ENCODE measurements around the gene CDKL2. TPM values are rescaled to one million over a fixed set of nuclear protein-coding genes. Genes with fewer than 3 reads are reported as not detected.
"Not testable (repeated sequence)": the region's sequence is repeated elsewhere in the genome, so short reads cannot be mapped to it uniquely, and the experiment has no call there.

The CDKL2 gene
- total RNA-seq, 6 experiments from 2014 or later: 0.05 TPM; not detected in 5

DNA sequence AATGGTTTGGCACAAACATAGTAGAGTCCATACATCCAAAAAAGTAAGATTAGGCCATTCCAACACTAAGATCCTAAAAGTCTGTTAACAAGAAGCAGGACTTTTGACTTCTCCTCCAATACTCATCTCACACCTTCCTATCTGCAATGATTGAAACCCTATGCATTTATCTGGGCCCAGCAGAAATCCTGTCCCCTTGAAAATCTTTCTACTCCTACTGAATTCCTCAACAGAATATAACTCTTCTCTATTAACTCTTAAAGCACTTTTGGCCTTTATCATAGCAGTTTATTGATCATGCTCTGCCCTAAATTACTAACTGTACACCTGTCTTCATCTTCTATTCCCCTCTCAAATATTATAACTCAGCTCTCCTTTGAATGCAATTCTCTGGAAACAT lies 38.3 kb upstream of the CDKL2 start:
- Histone ChIP-seq H3K4me1 (peaks cover 0 to 15% (median 0%) of the 10 kb centered on the region in 4 donors), H3K9me3 (no peaks in the 10 kb centered on the region), H3K27ac (no peak overlapping the region), H3K36me3 (no peaks in the 10 kb centered on the region), H3K4me3 (no peak overlapping the region), H3K27me3 (no peaks in the 10 kb centered on the region)
- ATAC-seq: no peak
- DNase-seq: no peak
- intact Hi-C loops (cut with DNase I): no loop called here
- TF ChIP-seq, protein P1, sequence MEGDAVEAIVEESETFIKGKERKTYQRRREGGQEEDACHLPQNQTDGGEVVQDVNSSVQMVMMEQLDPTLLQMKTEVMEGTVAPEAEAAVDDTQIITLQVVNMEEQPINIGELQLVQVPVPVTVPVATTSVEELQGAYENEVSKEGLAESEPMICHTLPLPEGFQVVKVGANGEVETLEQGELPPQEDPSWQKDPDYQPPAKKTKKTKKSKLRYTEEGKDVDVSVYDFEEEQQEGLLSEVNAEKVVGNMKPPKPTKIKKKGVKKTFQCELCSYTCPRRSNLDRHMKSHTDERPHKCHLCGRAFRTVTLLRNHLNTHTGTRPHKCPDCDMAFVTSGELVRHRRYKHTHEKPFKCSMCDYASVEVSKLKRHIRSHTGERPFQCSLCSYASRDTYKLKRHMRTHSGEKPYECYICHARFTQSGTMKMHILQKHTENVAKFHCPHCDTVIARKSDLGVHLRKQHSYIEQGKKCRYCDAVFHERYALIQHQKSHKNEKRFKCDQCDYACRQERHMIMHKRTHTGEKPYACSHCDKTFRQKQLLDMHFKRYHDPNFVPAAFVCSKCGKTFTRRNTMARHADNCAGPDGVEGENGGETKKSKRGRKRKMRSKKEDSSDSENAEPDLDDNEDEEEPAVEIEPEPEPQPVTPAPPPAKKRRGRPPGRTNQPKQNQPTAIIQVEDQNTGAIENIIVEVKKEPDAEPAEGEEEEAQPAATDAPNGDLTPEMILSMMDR (IDR thresholded peaks at IDR 0.05): no peak
- no peak for TF ChIP-seq POLR2A (IDR thresholded peaks at IDR 0.05)

DNA sequence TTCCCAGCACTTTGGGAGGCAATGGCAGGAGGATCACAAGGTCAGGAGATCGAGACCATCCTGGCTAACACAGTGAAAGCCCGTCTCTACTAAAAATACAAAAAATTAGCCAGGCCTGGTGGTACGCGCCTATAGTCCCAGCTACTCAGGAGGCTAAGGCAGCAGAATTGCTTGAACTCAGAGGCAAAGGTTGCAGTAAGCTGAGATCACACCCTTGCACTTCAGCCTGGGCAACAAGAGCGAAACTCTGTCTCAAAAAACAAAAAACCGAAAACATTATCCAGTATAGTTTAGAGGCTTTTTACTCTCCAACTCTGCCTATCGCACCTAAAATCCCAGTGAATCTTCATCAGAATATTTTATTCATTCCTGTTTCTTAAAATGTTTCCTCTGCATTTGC lies 37.3 kb upstream of the CDKL2 start:
- DNase-seq; ATAC-seq; intact Hi-C loops (cut with DNase I); H3K4me3 ChIP-seq; H3K9me3 ChIP-seq; H3K27me3 ChIP-seq; H3K36me3 ChIP-seq; H3K27ac ChIP-seq: not testable (repeated sequence)
- WGBS (ENCODE audit: insufficient coverage, low coverage, low lambda C conversion rate, missing lambda C conversion rate): 90% methylated on average over 6 of the region's 7 CpGs
- peaks cover 0 to 15% (median 0%) of the 10 kb centered on the region in 4 donors for H3K4me1 ChIP-seq

DNA sequence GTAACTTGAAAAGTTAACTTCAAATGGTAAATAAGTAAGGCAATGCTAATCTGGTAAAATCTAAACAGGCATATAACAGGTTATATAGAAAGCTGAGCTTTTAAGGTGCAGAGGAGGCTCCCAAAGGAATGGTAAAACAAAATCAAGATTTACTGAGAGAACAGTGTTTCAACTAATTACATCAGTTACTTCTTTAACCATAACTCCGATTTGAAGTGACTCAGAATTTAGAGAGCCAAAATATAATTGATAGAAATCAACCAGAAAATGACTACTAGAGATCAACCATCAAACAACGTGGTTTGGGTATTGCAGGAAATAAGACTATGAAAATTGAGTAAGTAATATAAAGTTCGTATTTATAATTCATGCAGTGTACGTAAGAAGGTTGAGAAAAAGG lies 36.0 kb upstream of the CDKL2 start:
- DNase-seq (no peak), ATAC-seq (no peak)
- TF ChIP-seq, protein P1 (IDR thresholded peaks at IDR 0.05): no peak
- no peak for TF ChIP-seq POLR2A (IDR thresholded peaks at IDR 0.05)
- WGBS (ENCODE audit: insufficient coverage, low coverage, low lambda C conversion rate, missing lambda C conversion rate): 66% methylated on average over 4 of the region's 4 CpGs
- Histone ChIP-seq H3K27ac (no peak overlapping the region), H3K9me3 (no peaks in the 10 kb centered on the region), H3K36me3 (peaks cover 0 to 7% (median 2%) of the 10 kb centered on the region in 4 donors), H3K4me3 (no peak overlapping the region), H3K4me1 (peaks cover 0 to 8% (median 0%) of the 10 kb centered on the region in 4 donors), H3K27me3 (no peaks in the 10 kb centered on the region)
- intact Hi-C loops (cut with DNase I): no loop called here

DNA sequence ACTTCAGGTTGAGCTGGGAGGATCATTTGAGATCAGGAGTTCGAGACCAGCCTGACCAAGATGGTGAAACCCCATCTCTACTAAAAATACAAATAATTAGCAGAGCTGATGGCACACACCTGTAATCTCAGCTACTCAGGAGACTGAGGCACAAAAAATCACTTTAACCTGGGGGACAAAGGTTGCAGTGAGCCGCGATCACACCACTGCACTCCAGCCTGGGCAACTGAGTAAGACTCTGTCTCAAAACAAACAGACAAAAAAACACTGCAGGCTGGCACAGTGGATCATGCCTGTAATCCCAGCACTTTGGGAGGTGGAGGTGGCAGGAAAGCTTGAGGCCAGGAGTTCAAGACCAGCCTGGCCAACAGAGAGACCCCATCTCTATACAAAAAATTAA lies 34.3 kb upstream of the CDKL2 start:
- peak in 1 of 4 donors; percentile 9 for ATAC-seq
- peaks cover 0 to 12% (median 2%) of the 10 kb centered on the region in 4 donors for H3K36me3 ChIP-seq
- H3K27me3 ChIP-seq; H3K9me3 ChIP-seq; H3K4me3 ChIP-seq; intact Hi-C loops (cut with DNase I); H3K4me1 ChIP-seq; DNase-seq; H3K27ac ChIP-seq: not testable (repeated sequence)
- 52% methylated on average over 3 of the region's 3 CpGs for WGBS (ENCODE audit: insufficient coverage, low coverage, low lambda C conversion rate, missing lambda C conversion rate)

DNA sequence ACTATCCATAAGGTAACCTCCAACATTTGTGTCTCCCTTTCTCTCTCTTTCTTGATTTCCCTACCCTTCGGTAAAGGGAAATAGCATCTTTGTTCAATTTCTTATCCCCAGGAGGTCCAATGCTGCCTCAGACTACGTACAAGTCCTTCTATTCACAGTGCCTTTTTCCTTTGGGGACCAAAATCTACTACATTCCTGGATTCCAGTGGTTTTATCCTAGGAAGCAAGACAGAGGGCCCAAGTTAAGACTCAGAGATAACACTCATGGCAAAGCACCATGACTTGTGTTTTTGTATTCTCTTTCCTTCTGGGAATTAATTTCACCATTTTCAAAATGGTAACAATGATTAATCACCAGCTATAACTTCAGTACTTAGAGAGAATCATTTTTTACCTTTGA lies 32.3 kb upstream of the CDKL2 start:
- H3K4me3 ChIP-seq: no peak overlapping the region
- TF ChIP-seq, protein P1 (IDR thresholded peaks at IDR 0.05): no peak
- DNase-seq (no peak), ATAC-seq (no peak)
- no peaks in the 10 kb centered on the region for H3K27me3 ChIP-seq
- intact Hi-C loops (cut with DNase I): no loop called here
- 81% methylated on average over 2 of the region's 2 CpGs for WGBS (ENCODE audit: insufficient coverage, low coverage, low lambda C conversion rate, missing lambda C conversion rate)
- H3K9me3 ChIP-seq: no peaks in the 10 kb centered on the region
- H3K36me3 ChIP-seq: peaks cover 0 to 27% (median 3%) of the 10 kb centered on the region in 4 donors
- H3K27ac ChIP-seq: no peak overlapping the region
- peaks cover 0 to 6% (median 0%) of the 10 kb centered on the region in 4 donors for H3K4me1 ChIP-seq

DNA sequence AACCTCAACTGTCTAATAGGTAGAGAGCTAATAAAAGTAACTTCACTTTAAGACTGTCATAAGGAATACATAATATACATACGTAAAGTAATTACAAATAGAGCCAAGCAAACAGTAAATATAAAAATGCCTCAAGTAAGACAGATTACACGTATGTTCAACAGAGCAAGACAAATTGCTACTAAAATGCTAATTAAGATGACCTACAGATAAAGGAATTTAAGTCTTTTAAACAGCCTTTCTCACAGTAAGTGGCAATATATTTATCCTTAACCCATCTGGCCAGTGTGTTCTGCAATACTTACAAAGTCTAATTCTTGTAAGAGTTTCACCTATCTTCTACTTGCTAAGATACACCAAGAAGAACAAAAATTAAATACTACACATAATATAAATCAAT lies 30.2 kb upstream of the CDKL2 start:
- ATAC-seq (no peak), DNase-seq (no peak)
- H3K9me3 ChIP-seq: no peaks in the 10 kb centered on the region
- H3K36me3 ChIP-seq: peaks cover 0 to 46% (median 12%) of the 10 kb centered on the region in 4 donors
- intact Hi-C loops (cut with DNase I): no loop called here
- H3K27me3 ChIP-seq: no peaks in the 10 kb centered on the region
- no peak overlapping the region for H3K27ac ChIP-seq
- H3K4me3 ChIP-seq: no peak overlapping the region
- 85% methylated on average over 2 of the region's 2 CpGs for WGBS (ENCODE audit: insufficient coverage, low coverage, low lambda C conversion rate, missing lambda C conversion rate)
- TF ChIP-seq, protein P1 (IDR thresholded peaks at IDR 0.05): no peak
- TF ChIP-seq POLR2A (IDR thresholded peaks at IDR 0.05): no peak
- H3K4me1 ChIP-seq: peaks cover 0 to 6% (median 0%) of the 10 kb centered on the region in 4 donors

All from right lobe of liver (tissue), 6 donors.